AG08395 (cell line): Measurements from ENCODE around the gene OR13J1.
"Not testable (repeated sequence)": the region's sequence is repeated elsewhere in the genome, so short reads cannot be mapped to it uniquely, and the experiment has no call there.

Source experiments
- DNase-seq: peaks from one replicate; pipeline ENCODE4 v3.0.0; 2012; ENCODE audit warnings: mixed read lengths, low spot score

Gene OR13J1

GRCh38 chr9:35904338-35904737 is 34.1 kb upstream of the OR13J1 start:
- DNase-seq = no peak

GRCh38 chr9:35903049-35903448 is 32.8 kb upstream of the OR13J1 start:
- peak; percentile 46 for DNase-seq

- DNase-seq = no peak
These were observed 28.8 kb upstream of the OR13J1 start for GRCh38 chr9:35899021-35899420.

- DNase-seq = no peak
These were observed 28.1 kb upstream of the OR13J1 start for GRCh38 chr9:35898337-35898736.

GRCh38 chr9:35897376-35898099 is 27.3 kb upstream of the OR13J1 start:
- not testable (repeated sequence) for DNase-seq

GRCh38 chr9:35896570-35896969 is 26.4 kb upstream of the OR13J1 start:
- DNase-seq = no peak

- no peak for DNase-seq
These were observed 21.9 kb upstream of the OR13J1 start for GRCh38 chr9:35892051-35892450.

GRCh38 chr9:35891646-35892045 is 21.4 kb upstream of the OR13J1 start:
- DNase-seq = no peak

GRCh38 chr9:35884908-35885307 is 14.7 kb upstream of the OR13J1 start:
- DNase-seq = not testable (repeated sequence)

- peak; percentile 51 for DNase-seq
These were observed 12.8 kb upstream of the OR13J1 start for GRCh38 chr9:35882996-35883395.

- DNase-seq = peak; percentile 82
These were observed 12.2 kb upstream of the OR13J1 start for GRCh38 chr9:35882263-35882848.

- DNase-seq = no peak
These were observed 2.3 kb upstream of the OR13J1 start for GRCh38 chr9:35872505-35872904.

- no peak for DNase-seq
These were observed 1.3 kb upstream of the OR13J1 start for GRCh38 chr9:35871545-35871944.

GRCh38 chr9:35869621-35870216 is 482 bp downstream of the OR13J1 start:
- no peak for DNase-seq

- DNase-seq = no peak
These were observed 1.3 kb downstream of the OR13J1 start for GRCh38 chr9:35868933-35869332.

- DNase-seq = no peak
These were observed 2.7 kb downstream of the OR13J1 start for GRCh38 chr9:35867538-35867937.

GRCh38 chr9:35864695-35865255 is 5.4 kb downstream of the OR13J1 start:
- DNase-seq = no peak

GRCh38 chr9:35863583-35863982 is 6.6 kb downstream of the OR13J1 start:
- DNase-seq = no peak

- DNase-seq = no peak
These were observed 7.9 kb downstream of the OR13J1 start for GRCh38 chr9:35862328-35862727.

- no peak for DNase-seq
These were observed 8.9 kb downstream of the OR13J1 start for GRCh38 chr9:35861161-35861897.

GRCh38 chr9:35859990-35860339 is 10.2 kb downstream of the OR13J1 start:
- DNase-seq = no peak

- peak; percentile 36 for DNase-seq
These were observed 10.8 kb downstream of the OR13J1 start for GRCh38 chr9:35859310-35859989.
